ENCODE data around the gene MAP2K5.
"Not testable (repeated sequence)": the region's sequence is repeated elsewhere in the genome, so short reads cannot be mapped to it uniquely, and the experiment has no call there.

MAP2K5 gene

DNA sequence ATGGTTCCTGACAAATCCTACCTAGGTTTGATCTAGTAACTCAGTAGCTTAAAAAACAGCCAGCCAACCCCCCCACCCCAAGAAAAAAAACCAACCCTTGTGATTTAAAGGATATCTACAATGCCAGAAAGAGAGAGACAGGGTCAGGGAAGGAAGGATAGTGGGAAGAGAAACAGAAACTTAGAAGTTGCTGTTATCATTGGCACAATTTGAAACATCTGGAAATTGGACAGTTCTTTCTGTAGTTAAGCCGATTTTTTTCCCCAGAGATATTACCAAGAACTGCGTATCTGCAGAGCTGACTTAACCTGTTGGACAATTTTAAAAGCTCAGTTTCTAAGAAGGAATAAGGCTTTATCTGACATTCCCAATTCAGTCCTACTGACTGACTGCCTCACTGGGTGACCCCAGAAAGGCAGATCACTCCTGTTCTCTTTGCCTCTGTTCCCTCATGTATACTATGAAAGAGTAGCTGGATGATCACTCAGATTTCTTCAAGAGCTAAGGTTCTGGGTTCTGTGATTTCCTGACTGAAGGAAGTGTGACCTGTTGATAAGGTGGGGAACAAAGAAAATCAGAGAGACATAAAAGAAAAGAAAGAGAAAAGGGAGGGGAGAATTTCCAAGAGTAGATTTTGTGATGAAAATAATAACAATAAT lies 128.3 kb downstream of the MAP2K5 start:
- Histone ChIP-seq H3K27me3 (ENCODE audit: insufficient read depth, low read depth, severe bottlenecking) (no peaks in the 10 kb centered on the region), H3K9me3 (ENCODE audit: severe bottlenecking) (peaks cover 3% of the 10 kb centered on the region), H3K36me3 (no peaks in the 10 kb centered on the region), H3K27ac (no peak overlapping the region), H3K4me3 (ENCODE audit: low read depth, low read length) (no peak overlapping the region)
- DNase-seq: no peak
- TF ChIP-seq, protein P1, sequence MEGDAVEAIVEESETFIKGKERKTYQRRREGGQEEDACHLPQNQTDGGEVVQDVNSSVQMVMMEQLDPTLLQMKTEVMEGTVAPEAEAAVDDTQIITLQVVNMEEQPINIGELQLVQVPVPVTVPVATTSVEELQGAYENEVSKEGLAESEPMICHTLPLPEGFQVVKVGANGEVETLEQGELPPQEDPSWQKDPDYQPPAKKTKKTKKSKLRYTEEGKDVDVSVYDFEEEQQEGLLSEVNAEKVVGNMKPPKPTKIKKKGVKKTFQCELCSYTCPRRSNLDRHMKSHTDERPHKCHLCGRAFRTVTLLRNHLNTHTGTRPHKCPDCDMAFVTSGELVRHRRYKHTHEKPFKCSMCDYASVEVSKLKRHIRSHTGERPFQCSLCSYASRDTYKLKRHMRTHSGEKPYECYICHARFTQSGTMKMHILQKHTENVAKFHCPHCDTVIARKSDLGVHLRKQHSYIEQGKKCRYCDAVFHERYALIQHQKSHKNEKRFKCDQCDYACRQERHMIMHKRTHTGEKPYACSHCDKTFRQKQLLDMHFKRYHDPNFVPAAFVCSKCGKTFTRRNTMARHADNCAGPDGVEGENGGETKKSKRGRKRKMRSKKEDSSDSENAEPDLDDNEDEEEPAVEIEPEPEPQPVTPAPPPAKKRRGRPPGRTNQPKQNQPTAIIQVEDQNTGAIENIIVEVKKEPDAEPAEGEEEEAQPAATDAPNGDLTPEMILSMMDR (IDR thresholded peaks at IDR 0.05; ENCODE audit: low read depth, low read length): no peak

DNA sequence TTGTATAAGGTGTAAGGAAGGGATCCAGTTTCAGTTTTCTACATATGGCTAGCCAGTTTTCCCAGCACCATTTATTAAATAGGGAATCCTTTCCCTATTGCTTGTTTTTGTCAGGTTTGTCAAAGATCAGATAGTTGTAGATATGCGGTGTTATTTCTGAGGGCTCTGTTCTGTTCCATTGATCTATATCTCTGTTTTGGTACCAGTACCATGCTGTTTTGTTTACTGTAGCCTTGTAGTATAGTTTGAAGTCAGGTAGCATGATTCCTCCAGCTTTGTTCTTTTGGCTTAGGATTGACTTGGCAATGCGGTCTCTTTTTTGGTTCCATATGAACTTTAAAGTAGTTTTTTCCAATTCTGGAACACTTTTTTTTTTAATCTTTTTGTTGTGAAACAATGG lies 130.3 kb downstream of the MAP2K5 start:
- not testable (repeated sequence) for H3K27me3 ChIP-seq (ENCODE audit: insufficient read depth, low read depth, severe bottlenecking); DNase-seq; H3K27ac ChIP-seq; H3K4me3 ChIP-seq (ENCODE audit: low read depth, low read length); H3K9me3 ChIP-seq (ENCODE audit: severe bottlenecking); H3K36me3 ChIP-seq

DNA sequence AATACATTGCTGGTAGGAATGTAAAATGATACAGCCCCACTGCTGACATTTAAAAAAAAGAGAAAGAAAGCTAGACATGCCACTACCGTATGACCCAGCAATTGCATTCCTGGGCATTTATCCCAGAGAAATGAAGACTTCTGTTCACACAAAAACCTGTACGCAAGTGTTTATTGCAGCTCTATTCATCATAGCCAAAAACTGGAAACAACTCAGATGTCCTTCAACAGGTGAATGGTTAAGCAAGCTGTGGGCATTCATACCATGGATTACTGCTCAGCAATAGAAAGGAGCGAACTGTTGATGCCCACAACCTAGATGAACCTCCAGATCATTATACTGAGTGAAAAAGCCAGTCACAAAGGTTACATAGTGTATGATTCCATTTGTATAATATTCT lies 132.5 kb downstream of the MAP2K5 start:
- Histone ChIP-seq H3K9me3 (ENCODE audit: severe bottlenecking) (peaks cover 3% of the 10 kb centered on the region), H3K4me3 (ENCODE audit: low read depth, low read length) (no peak overlapping the region), H3K36me3 (no peaks in the 10 kb centered on the region), H3K27me3 (ENCODE audit: insufficient read depth, low read depth, severe bottlenecking) (no peaks in the 10 kb centered on the region), H3K27ac (no peak overlapping the region)
- TF ChIP-seq, protein P1 (IDR thresholded peaks at IDR 0.05; ENCODE audit: low read depth, low read length): no peak
- DNase-seq: no peak

DNA sequence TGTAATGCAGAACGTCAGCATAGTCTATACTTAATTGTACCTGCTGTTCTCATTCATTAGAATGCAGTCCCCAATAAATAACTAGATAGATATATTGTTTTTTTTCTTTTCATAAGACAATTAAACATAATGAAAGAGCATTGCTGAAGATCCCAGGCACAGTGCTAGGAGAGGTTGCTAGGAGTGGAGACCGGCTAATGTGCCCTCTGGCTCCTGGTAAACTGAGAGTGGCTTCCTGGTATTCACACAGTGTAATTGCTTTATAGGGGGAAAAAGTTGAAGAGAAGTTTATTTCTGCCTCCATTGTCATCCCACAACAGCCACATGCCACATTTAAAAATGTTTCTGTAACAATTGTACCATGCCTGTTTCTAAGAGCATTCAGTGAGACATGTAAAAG lies 135.6 kb downstream of the MAP2K5 start:
- no peaks in the 10 kb centered on the region for H3K27me3 ChIP-seq (ENCODE audit: insufficient read depth, low read depth, severe bottlenecking)
- H3K27ac ChIP-seq: no peak overlapping the region
- H3K36me3 ChIP-seq: no peaks in the 10 kb centered on the region
- no peak overlapping the region for H3K4me3 ChIP-seq (ENCODE audit: low read depth, low read length)
- H3K9me3 ChIP-seq (ENCODE audit: severe bottlenecking): peaks cover under 1% of the 10 kb centered on the region
- TF ChIP-seq, protein P1 (IDR thresholded peaks at IDR 0.05; ENCODE audit: low read depth, low read length): no peak
- DNase-seq: no peak

DNA sequence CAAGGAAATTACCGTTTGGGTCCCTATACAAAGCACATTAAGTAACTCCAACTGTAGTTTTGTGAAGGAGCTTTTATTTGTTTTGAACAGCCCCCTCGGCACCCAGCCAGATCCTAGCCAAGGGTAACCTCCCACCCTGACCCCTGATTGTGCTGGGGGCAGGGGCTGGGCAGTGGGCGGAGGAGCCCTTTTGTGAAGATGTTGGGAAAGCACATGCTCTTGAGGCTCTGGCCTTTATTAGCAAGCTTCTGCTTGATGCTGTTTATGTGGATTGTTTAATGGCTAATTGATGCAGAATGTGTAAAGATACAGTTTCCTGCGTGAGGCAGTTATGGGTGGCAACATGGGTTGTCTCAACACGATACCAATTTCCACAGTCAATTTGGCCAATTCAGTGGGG lies 136.5 kb downstream of the MAP2K5 start:
- Histone ChIP-seq H3K36me3 (no peaks in the 10 kb centered on the region), H3K9me3 (ENCODE audit: severe bottlenecking) (no peaks in the 10 kb centered on the region), H3K27ac (no peak overlapping the region), H3K27me3 (ENCODE audit: insufficient read depth, low read depth, severe bottlenecking) (no peaks in the 10 kb centered on the region), H3K4me3 (ENCODE audit: low read depth, low read length) (no peak overlapping the region)
- TF ChIP-seq, protein P1 (IDR thresholded peaks at IDR 0.05; ENCODE audit: low read depth, low read length): no peak
- no peak for DNase-seq

DNA sequence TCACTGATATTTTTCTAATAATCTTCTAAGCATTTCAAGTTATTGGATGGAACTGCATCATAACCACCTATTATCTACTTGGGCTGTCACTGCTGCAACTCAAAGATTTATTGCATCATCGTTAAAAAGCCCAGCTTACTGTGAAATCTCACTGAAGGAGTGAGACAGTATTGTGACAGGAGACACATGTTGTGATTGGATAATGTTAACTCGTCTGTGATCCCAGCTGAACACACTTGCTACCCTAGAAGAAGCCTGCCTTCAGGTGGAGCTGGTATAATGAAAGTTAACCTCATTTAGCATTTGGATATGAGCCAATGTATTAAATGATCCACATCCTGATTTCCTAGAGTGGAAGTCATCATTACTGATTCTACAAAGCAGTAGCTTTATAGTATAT lies 138.1 kb downstream of the MAP2K5 start:
- H3K27me3 ChIP-seq (ENCODE audit: insufficient read depth, low read depth, severe bottlenecking): no peaks in the 10 kb centered on the region
- no peak overlapping the region for H3K4me3 ChIP-seq (ENCODE audit: low read depth, low read length)
- peak; percentile 14 for DNase-seq
- peaks cover 10% of the 10 kb centered on the region for H3K9me3 ChIP-seq (ENCODE audit: severe bottlenecking)
- H3K27ac ChIP-seq: no peak overlapping the region
- no peaks in the 10 kb centered on the region for H3K36me3 ChIP-seq
- TF ChIP-seq, protein P1 (IDR thresholded peaks at IDR 0.05; ENCODE audit: low read depth, low read length): no peak
